Stomach (tissue), 9 donors: Measurements from ENCODE around the gene NPAS3. TPM values are rescaled to one million over a fixed set of nuclear protein-coding genes. Genes with fewer than 3 reads are reported as not detected.
A peak's percentile ranks its signal among the peaks of the same experiment; 100 is the strongest.

Experiments
- DNase-seq, 2 donors: peaks; one replicate each; pipeline versions ENCODE4 v3.0.0 to v3.0.0-alpha.2; 2013 to 2019
- H3K27ac ChIP-seq, 5 donors: fragments of 200-600 bp in 4 of 5; sonication (generic) in 4 of 5; one replicate each; pipeline ENCODE4 v1.5.1; 2013 to 2019; ENCODE audit warnings: mild to moderate bottlenecking in 1 of 5, moderate library complexity in 1 of 5
- H3K27me3 ChIP-seq, 3 donors: fragments of 200-600 bp; sonication (generic); one replicate each; pipeline ENCODE4 v1.5.1; 2017 to 2019; ENCODE audit warnings: mixed run types in 1 of 3
- H3K36me3 ChIP-seq, 4 donors: fragments of 200-600 bp; sonication (generic); 1 replicate in 3 of 4; 2 replicates in 1 of 4; pipeline ENCODE4 v1.5.1; 2016 to 2019
- H3K4me1 ChIP-seq, 4 donors: fragments of 200-600 bp; sonication (generic); one replicate each; pipeline ENCODE4 v1.5.1; 2016 to 2019
- H3K4me3 ChIP-seq, 4 donors: fragments of 200-600 bp; sonication (generic) in 3 of 4; one replicate each; pipeline ENCODE4 v1.5.1; 2016 to 2019; ENCODE audit warnings: mild to moderate bottlenecking in 1 of 4
- H3K9me3 ChIP-seq, 4 donors: fragments of 200-600 bp; sonication (generic); one replicate each; pipeline ENCODE4 v1.5.1; 2016 to 2019
- CTCF ChIP-seq, 7 experiments: fragments of 450-650 bp in 4 of 7; fragments of 200-600 bp in 3 of 7; sonication (generic) in 3 of 7; IDR thresholded peaks; one replicate each; pipeline ENCODE4 v1.5.1; 2016 to 2019; ENCODE audit warnings: antibody characterized with exemption in 7 of 7, control low read depth in 2 of 7, mild to moderate bottlenecking in 1 of 7
- EP300 ChIP-seq: sonication (generic); formaldehyde crosslinking; IDR thresholded peaks from one replicate; pipeline ENCODE4 v1.6.1; 2017; ENCODE audit warnings: antibody characterized with exemption
- POLR2A ChIP-seq, 4 donors: fragments of 450-650 bp; IDR thresholded peaks; one replicate each; pipeline ENCODE4 v1.6.1; 2016; ENCODE audit warnings: antibody characterized with exemption in 4 of 4, control low read depth in 2 of 4, mild to moderate bottlenecking in 1 of 4, moderate library complexity in 1 of 4
- POLR2AphosphoS5 ChIP-seq, 3 donors: sonication (generic); formaldehyde crosslinking; IDR thresholded peaks; one replicate each; pipeline ENCODE4 v1.6.1; 2016; ENCODE audit warnings: antibody characterized with exemption in 3 of 3
- WGBS, 5 donors: extraction: QIAGEN DNeasy Blood & Tissue Kit in 3 of 5; methylation state at CpG; one replicate each; pipeline versions ENCODE4 v1.1.5 to v1.1.7; 2013 to 2018; 5-methylcytosine and 5-hydroxymethylcytosine counted together
- intact Hi-C: fragments of 100-400 bp; cut with DNase I; formaldehyde crosslinking; loops from one replicate; pipeline ENCODE4 v1.15.1; 2023; ENCODE audit warnings: low total_unique reads
- polyA plus RNA-seq, 3 donors: library from polyadenylated mRNA; stranded (reverse); fragments of 200-250 nt; gene quantifications; one replicate each; pipeline ENCODE4 v1.2.3, GENCODE V29; 2013
- total RNA-seq, 5 donors: library from RNA; depleted of rRNA; stranded (reverse); fragments of >200 nt; gene quantifications; one replicate each; pipeline versions ENCODE4 v1.1.0 to v1.2.3, GENCODE V29; 2014 to 2016
- donor health status: healthy with polysubstance abuse.
- donor health status: Bipolar disorder and iron deficiency.
- donor health status: healthy.

The NPAS3 gene
- total and polyA plus RNA-seq, 8 donors = under 0.01 to 7.9 (median 0.76) TPM; not detected in 1

GRCh38 chr14:33652566-33653307, 714.1 kb downstream of the NPAS3 start:
- Histone ChIP-seq H3K27ac (no peak overlapping the region), H3K4me1 (no peaks in the 10 kb centered on the region), H3K36me3 (no peaks in the 10 kb centered on the region), H3K9me3 (no peaks in the 10 kb centered on the region), H3K27me3 (no peaks in the 10 kb centered on the region), H3K4me3 (no peak overlapping the region)
- WGBS, 5 donors = 75 to 89% (median 81%) methylated on average over 11 of the region's 11 CpGs
- no peak for DNase-seq
- intact Hi-C loops = no loop called here
- no peak for TF ChIP-seq EP300
- no peak for TF ChIP-seq POLR2A (IDR thresholded peaks at IDR 0.05)
- no peak for TF ChIP-seq CTCF (IDR thresholded peaks at IDR 0.05)
- no peak for TF ChIP-seq POLR2AphosphoS5 (IDR thresholded peaks at IDR 0.05)

- Histone ChIP-seq H3K36me3 (no peaks in the 10 kb centered on the region), H3K27ac (no peak overlapping the region), H3K9me3 (no peaks in the 10 kb centered on the region), H3K4me3 (no peak overlapping the region), H3K27me3 (no peaks in the 10 kb centered on the region), H3K4me1 (no peaks in the 10 kb centered on the region)
- intact Hi-C loops = no loop called here
- TF ChIP-seq POLR2A (IDR thresholded peaks at IDR 0.05) (no peak), EP300 (no peak), POLR2AphosphoS5 (IDR thresholded peaks at IDR 0.05) (no peak), CTCF (IDR thresholded peaks at IDR 0.05) (no peak)
- DNase-seq = peak in 1 of 2 donors; percentile 10
- WGBS, 5 donors = 70 to 76% (median 72%) methylated on average over 6 of the region's 6 CpGs
Measured at GRCh38 chr14:33653308-33653695, 714.6 kb downstream of the NPAS3 start.

GRCh38 chr14:33655421-33655820, 716.7 kb downstream of the NPAS3 start:
- no peak for DNase-seq
- H3K4me3 ChIP-seq = no peak overlapping the region
- TF ChIP-seq CTCF (IDR thresholded peaks at IDR 0.05) = no peak
- TF ChIP-seq POLR2A (IDR thresholded peaks at IDR 0.05) = no peak
- no peak for TF ChIP-seq EP300
- TF ChIP-seq POLR2AphosphoS5 (IDR thresholded peaks at IDR 0.05) = no peak
- H3K4me1 ChIP-seq = no peaks in the 10 kb centered on the region
- no peak overlapping the region for H3K27ac ChIP-seq
- WGBS, 5 donors = 61 to 75% (median 71%) methylated on average over 4 of the region's 4 CpGs
- no peaks in the 10 kb centered on the region for H3K27me3 ChIP-seq
- no peaks in the 10 kb centered on the region for H3K9me3 ChIP-seq
- intact Hi-C loops = no loop called here
- H3K36me3 ChIP-seq = no peaks in the 10 kb centered on the region

GRCh38 chr14:33657476-33657875, 718.8 kb downstream of the NPAS3 start:
- WGBS, 5 donors = 72 to 86% (median 75%) methylated on average over 3 of the region's 3 CpGs
- Histone ChIP-seq H3K4me1 (no peaks in the 10 kb centered on the region), H3K27me3 (no peaks in the 10 kb centered on the region), H3K27ac (no peak overlapping the region), H3K9me3 (no peaks in the 10 kb centered on the region), H3K36me3 (no peaks in the 10 kb centered on the region), H3K4me3 (no peak overlapping the region)
- no peak for DNase-seq
- intact Hi-C loops = no loop called here
- no peak for TF ChIP-seq POLR2AphosphoS5 (IDR thresholded peaks at IDR 0.05)

GRCh38 chr14:33660248-33660647, 721.6 kb downstream of the NPAS3 start:
- H3K4me1 ChIP-seq = no peaks in the 10 kb centered on the region
- no peak for DNase-seq
- no peaks in the 10 kb centered on the region for H3K36me3 ChIP-seq
- intact Hi-C loops = no loop called here
- no peaks in the 10 kb centered on the region for H3K27me3 ChIP-seq
- WGBS, 5 donors = 59 to 75% (median 65%) methylated on average over 3 of the region's 3 CpGs
- no peak overlapping the region for H3K27ac ChIP-seq
- TF ChIP-seq EP300 = no peak
- no peak for TF ChIP-seq CTCF (IDR thresholded peaks at IDR 0.05)
- TF ChIP-seq POLR2AphosphoS5 (IDR thresholded peaks at IDR 0.05) = no peak
- TF ChIP-seq POLR2A (IDR thresholded peaks at IDR 0.05) = no peak
- peaks cover 0 to 9% (median 0%) of the 10 kb centered on the region in 4 donors for H3K9me3 ChIP-seq
- no peak overlapping the region for H3K4me3 ChIP-seq
